Upper lobe of left lung (tissue), 4 donors: ENCODE data around the gene NDUFAF8.

Experiments
- CTCF ChIP-seq, 6 experiments: fragments of 450-650 bp in 4 of 6; fragments of 200-600 bp in 2 of 6; sonication (generic) in 2 of 6; IDR thresholded peaks; one replicate each; pipeline ENCODE4 v1.5.1; 2016 to 2019; ENCODE audit warnings: antibody characterized with exemption in 6 of 6
- POLR2A ChIP-seq, 4 donors: fragments of 450-650 bp; IDR thresholded peaks; one replicate each; pipeline ENCODE4 v1.5.1; 2016 to 2017; ENCODE audit warnings: antibody characterized with exemption in 4 of 4, mild to moderate bottlenecking in 2 of 4

- TF ChIP-seq POLR2A (IDR thresholded peaks at IDR 0.05) = no peak
- TF ChIP-seq CTCF (IDR thresholded peaks at IDR 0.05) = no peak
Measured at GRCh38 chr17:81190591-81190990, 48.5 kb upstream of the NDUFAF8 start.
